NT2/D1 (cell line): ENCODE results near the gene TICRR.
A peak's percentile ranks its signal among the peaks of the same experiment; 100 is the strongest.

Source experiments
- DNase-seq: peaks from one replicate; pipeline ENCODE4 v3.0.0-alpha.2; 2011; ENCODE audit warnings: low read depth, low spot score
- H3K27me3 ChIP-seq: 2 replicates; pipeline ENCODE4 v1.6.0; 2011; ENCODE audit warnings: mild to moderate bottlenecking; ENCODE audit not compliant: insufficient read length, insufficient read depth
- H3K36me3 ChIP-seq: 2 replicates; pipeline ENCODE4 v1.6.1; 2011; ENCODE audit warnings: mild to moderate bottlenecking, low read length, mixed read lengths; ENCODE audit not compliant: insufficient read depth, insufficient read length
- H3K4me1 ChIP-seq: 2 replicates; pipeline ENCODE4 v1.5.1; 2011; ENCODE audit not compliant: insufficient read depth, insufficient read length
- H3K4me3 ChIP-seq: 2 replicates; pipeline ENCODE4 v1.5.1; 2011; ENCODE audit warnings: low read depth; ENCODE audit not compliant: insufficient read length
- H3K9ac ChIP-seq: 2 replicates; pipeline ENCODE4 v1.6.0; 2011; ENCODE audit warnings: low read depth; ENCODE audit not compliant: insufficient read length
- H3K9me3 ChIP-seq: 2 replicates; pipeline ENCODE4 v1.5.1; 2011; ENCODE audit warnings: mild to moderate bottlenecking, low read length; ENCODE audit not compliant: insufficient read depth
- SUZ12 ChIP-seq: IDR thresholded peaks from 2 replicates; pipeline ENCODE4 v1.6.1; 2011; ENCODE audit not compliant: insufficient read length, insufficient read depth; ENCODE audit errors: extremely low read depth
- YY1 ChIP-seq: IDR thresholded peaks from 2 replicates; pipeline ENCODE4 v1.6.1; 2011; ENCODE audit not compliant: insufficient read length, insufficient read depth
- ZNF274 ChIP-seq: IDR thresholded peaks from 2 replicates; pipeline ENCODE4 v1.6.1; 2011; ENCODE audit warnings: mild to moderate bottlenecking, low read depth, low read length

TICRR gene

DNA sequence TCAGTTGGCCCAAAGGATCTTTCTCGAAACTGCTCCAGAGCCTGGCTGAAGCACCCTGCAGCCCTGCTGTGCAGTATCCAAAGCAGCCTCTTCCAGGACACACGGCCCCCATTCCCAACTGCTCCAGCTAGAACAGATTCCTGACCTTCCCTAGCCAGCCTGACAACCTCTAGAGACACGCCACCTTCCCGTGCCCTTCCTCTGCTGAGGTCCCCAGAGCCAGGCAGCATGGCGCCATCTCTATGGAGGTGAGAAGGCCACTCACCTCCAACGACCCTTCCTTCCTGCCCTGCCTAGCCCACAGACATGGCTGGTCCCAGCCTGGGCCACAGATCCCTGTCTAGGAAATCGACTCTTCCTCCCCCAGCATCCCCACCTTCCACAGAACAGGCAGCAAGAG, 76.9 kb downstream of the TICRR start:
- peaks cover 55% of the 10 kb centered on the region for H3K36me3 ChIP-seq
- TF ChIP-seq SUZ12, result no peak
- no peak for TF ChIP-seq ZNF274
- no peak for TF ChIP-seq YY1
- no peak for DNase-seq
- H3K4me3 ChIP-seq, result no peak overlapping the region
- peaks cover 10% of the 10 kb centered on the region for H3K27me3 ChIP-seq
- H3K9me3 ChIP-seq, result no peaks in the 10 kb centered on the region
- H3K4me1 ChIP-seq, result peaks cover 7% of the 10 kb centered on the region
- H3K9ac ChIP-seq, result no peak overlapping the region

GRCh38 chr15:89652666-89653065, 77.4 kb downstream of the TICRR start:
- no peak overlapping the region for H3K9ac ChIP-seq
- H3K36me3 ChIP-seq, result peaks cover 49% of the 10 kb centered on the region
- peaks cover 10% of the 10 kb centered on the region for H3K27me3 ChIP-seq
- H3K4me3 ChIP-seq, result no peak overlapping the region
- DNase-seq, result no peak
- H3K4me1 ChIP-seq, result peaks cover 3% of the 10 kb centered on the region
- TF ChIP-seq ZNF274 (no peak), SUZ12 (no peak)
- no peaks in the 10 kb centered on the region for H3K9me3 ChIP-seq

DNA sequence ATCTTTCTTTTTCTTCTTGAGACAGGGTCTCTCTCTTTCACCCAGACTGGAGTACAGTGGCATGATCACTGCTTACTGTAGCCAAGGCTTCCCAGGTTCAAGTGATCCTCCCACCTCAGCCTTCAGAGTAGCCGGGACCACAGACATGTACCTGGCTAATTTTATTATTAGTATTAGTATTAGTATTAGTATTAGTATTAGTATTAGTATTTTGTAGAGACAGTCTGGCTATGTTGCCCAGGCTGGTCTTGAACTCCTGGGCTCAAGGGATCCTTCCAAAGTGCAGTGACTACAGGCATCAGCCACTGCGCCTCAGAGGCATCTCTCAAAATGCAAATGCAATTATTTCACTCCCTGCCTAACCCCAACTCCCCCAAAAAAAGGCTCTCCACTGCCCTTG, 78.3 kb downstream of the TICRR start:
- no peaks in the 10 kb centered on the region for H3K9me3 ChIP-seq
- peaks cover 3% of the 10 kb centered on the region for H3K4me1 ChIP-seq
- H3K27me3 ChIP-seq, result peaks cover 10% of the 10 kb centered on the region
- no peak overlapping the region for H3K9ac ChIP-seq
- no peak overlapping the region for H3K4me3 ChIP-seq
- no peak for DNase-seq
- no peak for TF ChIP-seq SUZ12
- no peak for TF ChIP-seq ZNF274
- no peak for TF ChIP-seq YY1
- peaks cover 40% of the 10 kb centered on the region for H3K36me3 ChIP-seq

GRCh38 chr15:89654301-89654761, 79.1 kb downstream of the TICRR start:
- Histone ChIP-seq H3K4me1 (peaks cover 3% of the 10 kb centered on the region), H3K36me3 (peaks cover 33% of the 10 kb centered on the region), H3K9me3 (no peaks in the 10 kb centered on the region), H3K27me3 (peaks cover 10% of the 10 kb centered on the region), H3K9ac (peak overlapping the region; percentile 88), H3K4me3 (peak overlapping the region; percentile 95)
- DNase-seq, result no peak
- TF ChIP-seq ZNF274, result no peak
- no peak for TF ChIP-seq YY1
- TF ChIP-seq SUZ12, result no peak

GRCh38 chr15:89654847-89655805, 79.9 kb downstream of the TICRR start, which contains the start of gene KIF7:
TSS of gene KIF7 (minus strand) at chr15:89655467. CDS start at chr15:89652930, 2,537 bp downstream.
- Histone ChIP-seq H3K9me3 (no peaks in the 10 kb centered on the region), H3K36me3 (peaks cover 25% of the 10 kb centered on the region), H3K27me3 (peaks cover 10% of the 10 kb centered on the region), H3K4me3 (peak within 1 kb of the TSS; percentile 95), H3K9ac (peak within 1 kb of the TSS; percentile 88), H3K4me1 (peaks cover 3% of the 10 kb centered on the region)
- TF ChIP-seq SUZ12, result no peak
- TF ChIP-seq ZNF274, result no peak
- TF ChIP-seq YY1, result no peak
- DNase-seq, result peak; percentile 68

GRCh38 chr15:89656116-89656815, 81.0 kb downstream of the TICRR start:
- Histone ChIP-seq H3K27me3 (peaks cover 10% of the 10 kb centered on the region), H3K9me3 (no peaks in the 10 kb centered on the region), H3K9ac (no peak overlapping the region), H3K36me3 (peaks cover 22% of the 10 kb centered on the region), H3K4me1 (peaks cover 3% of the 10 kb centered on the region), H3K4me3 (no peak overlapping the region)
- no peak for DNase-seq
- TF ChIP-seq YY1, result no peak
- TF ChIP-seq SUZ12, result no peak
- no peak for TF ChIP-seq ZNF274
